Fibroblast of lung (primary cell): ENCODE measurements around the gene RPL35A. TPM values are rescaled to one million over a fixed set of nuclear protein-coding genes. Genes with fewer than 3 reads are reported as not detected.

Experiments
- DNase-seq, 2 donors: peaks; one replicate each; pipeline versions ENCODE4 v3.0.0 to v3.0.0-alpha.2; 2010; ENCODE audit warnings: low read depth in 2 of 2
- H2AFZ ChIP-seq: 2 replicates; pipeline ENCODE4 v1.5.1; 2012; ENCODE audit warnings: low read length, control low read depth, inconsistent platforms
- H3K27ac ChIP-seq: 2 replicates; pipeline ENCODE4 v1.5.1; 2011; ENCODE audit warnings: low read length, control low read depth; ENCODE audit not compliant: insufficient read depth
- H3K27me3 ChIP-seq: 2 replicates; pipeline ENCODE4 v1.5.1; 2011; ENCODE audit warnings: mild to moderate bottlenecking, low read length; ENCODE audit not compliant: control insufficient read depth, insufficient read depth
- H3K36me3 ChIP-seq: 2 replicates; pipeline ENCODE4 v1.5.1; 2011; ENCODE audit warnings: low read length; ENCODE audit not compliant: control insufficient read depth, insufficient read depth
- H3K4me1 ChIP-seq: 2 replicates; pipeline ENCODE4 v1.5.1; 2011; ENCODE audit warnings: low read length; ENCODE audit not compliant: control insufficient read depth, insufficient read depth; ENCODE audit errors: extremely low read depth
- H3K4me2 ChIP-seq: 2 replicates; pipeline ENCODE4 v1.5.1; 2011; ENCODE audit warnings: low read length, control low read depth; ENCODE audit not compliant: insufficient read depth; ENCODE audit errors: extremely low read depth
- H3K4me3 ChIP-seq, 4 experiments: fragments of 200-600 bp in 1 of 4; sonication (generic) in 1 of 4; replicated peaks in 1 of 4; 2 replicates each; pipeline ENCODE4 v1.5.1; 2011 to 2016; ENCODE audit warnings: low read length in 4 of 4, low read depth in 3 of 4, mild to moderate bottlenecking in 3 of 4, control low read depth in 2 of 4, inconsistent platforms in 1 of 4, mixed read lengths in 1 of 4; ENCODE audit not compliant: insufficient read depth in 1 of 4; ENCODE audit errors: control extremely low read depth in 1 of 4
- H3K79me2 ChIP-seq: 2 replicates; pipeline ENCODE4 v1.5.1; 2012; ENCODE audit warnings: mild to moderate bottlenecking, low read length, inconsistent platforms; ENCODE audit not compliant: control insufficient read depth, insufficient read depth
- H3K9ac ChIP-seq: 2 replicates; pipeline ENCODE4 v1.5.1; 2011; ENCODE audit warnings: mild to moderate bottlenecking, low read length, control low read depth; ENCODE audit not compliant: insufficient read depth
- H3K9me3 ChIP-seq: 2 replicates; pipeline ENCODE4 v1.5.1; 2012; ENCODE audit warnings: low read depth, low read length; ENCODE audit not compliant: control insufficient read depth, insufficient read depth
- H4K20me1 ChIP-seq: 2 replicates; pipeline ENCODE4 v1.5.1; 2011; ENCODE audit warnings: low read length; ENCODE audit not compliant: control insufficient read depth, insufficient read depth; ENCODE audit errors: extremely low read depth
- CTCF ChIP-seq, 2 donors: IDR thresholded peaks in 1 of 2; conservative IDR thresholded peaks in 1 of 2; 1 replicate in 1 of 2; 2 replicates in 1 of 2; pipeline ENCODE4 v1.5.1; 2011 to 2012; ENCODE audit warnings: low read length in 2 of 2, control low read depth in 1 of 2, inconsistent platforms in 1 of 2, low read depth in 1 of 2, mild to moderate bottlenecking in 1 of 2
- EZH2 ChIP-seq: IDR thresholded peaks from 2 replicates; pipeline ENCODE4 v1.5.1; 2012; ENCODE audit warnings: low read length, control low read depth, mild to moderate bottlenecking; ENCODE audit errors: missing control alignments
- polyA plus RNA-seq, 2 donors: library from polyadenylated mRNA; depleted of rRNA in 1 of 2; stranded (reverse) in 1 of 2; unstranded in 1 of 2; fragments of >200 nt; gene quantifications; 2 replicates each; pipeline ENCODE4 v1.2.1, GENCODE V29; 2011 to 2012; ENCODE audit warnings: missing spikeins in 1 of 2
- total RNA-seq: library from RNA; depleted of rRNA; stranded (reverse); fragments of >200 nt; gene quantifications from 2 replicates; pipeline ENCODE4 v1.2.1, GENCODE V29; 2014

Gene RPL35A
- total and polyA plus RNA-seq, 2 donors (not counting 1 experiment from before 2014, with no cell fraction given), result 535 to 937 TPM

- H3K79me2 ChIP-seq, result no peaks in the 10 kb centered on the region
- no peaks in the 10 kb centered on the region for H3K4me1 ChIP-seq
- H3K4me3 ChIP-seq, result no peak overlapping the region
- no peaks in the 10 kb centered on the region for H3K9me3 ChIP-seq
- no peak overlapping the region for H2AFZ ChIP-seq
- no peaks in the 10 kb centered on the region for H3K27me3 ChIP-seq
- no peak overlapping the region for H3K9ac ChIP-seq
- no peaks in the 10 kb centered on the region for H3K36me3 ChIP-seq
- no peak overlapping the region for H3K27ac ChIP-seq
- no peaks in the 10 kb centered on the region for H4K20me1 ChIP-seq
- H3K4me2 ChIP-seq, result no peak overlapping the region
- DNase-seq, result no peak
- TF ChIP-seq CTCF (conservative IDR thresholded peaks at IDR 0.05 in 1 of 2, IDR thresholded peaks at IDR 0.05 in 1 of 2; ENCODE audit: low read depth in 1 of 2, low read length in 2 of 2) (no peak), EZH2 (no peak)
Measured at GRCh38 chr3:197996855-197997254, 46.9 kb downstream of the RPL35A start.

DNA sequence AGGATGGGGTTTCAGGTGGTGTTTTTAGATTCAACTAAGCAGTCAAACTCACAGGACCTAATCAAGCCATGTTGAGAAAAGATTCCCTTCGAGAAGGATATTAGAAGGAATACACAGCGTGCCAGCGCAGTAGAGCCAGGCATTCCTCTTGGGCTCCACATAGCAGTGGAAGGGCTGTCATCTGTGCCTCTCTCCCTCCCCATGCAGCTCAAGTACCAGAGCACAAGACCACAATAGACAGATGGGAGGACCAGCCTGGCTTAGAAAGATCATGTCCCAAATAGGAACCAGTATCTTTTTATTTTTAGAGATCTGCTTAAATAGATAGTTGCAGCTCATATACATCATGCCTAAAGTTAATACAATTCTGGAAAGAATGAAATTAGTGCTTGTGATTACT is 47.9 kb downstream of the RPL35A start:
- Histone ChIP-seq H3K9ac (no peak overlapping the region), H2AFZ (no peak overlapping the region), H3K4me2 (no peak overlapping the region), H3K4me3 (no peak overlapping the region), H3K4me1 (no peaks in the 10 kb centered on the region), H3K27ac (no peak overlapping the region), H3K79me2 (no peaks in the 10 kb centered on the region), H4K20me1 (no peaks in the 10 kb centered on the region), H3K9me3 (no peaks in the 10 kb centered on the region), H3K36me3 (no peaks in the 10 kb centered on the region), H3K27me3 (no peaks in the 10 kb centered on the region)
- TF ChIP-seq EZH2 (no peak), CTCF (conservative IDR thresholded peaks at IDR 0.05 in 1 of 2, IDR thresholded peaks at IDR 0.05 in 1 of 2; ENCODE audit: low read depth in 1 of 2, low read length in 2 of 2) (no peak)
- no peak for DNase-seq

Other genes starting within 250 kb of the RPL35A start
- 7.7 and 13.0 TPM in 2 replicates for gene RUBCN, start 213.3 kb upstream of the RPL35A start, total RNA-seq
- gene RUBCN, start 213.3 kb upstream of the RPL35A start, polyA plus RNA-seq, result 15.2 and 22.3 TPM in 2 replicates
- gene FYTTD1, start 200.3 kb upstream of the RPL35A start, total RNA-seq, result 32.6 and 44.3 TPM in 2 replicates
- gene FYTTD1, start 200.3 kb upstream of the RPL35A start, polyA plus RNA-seq, result 38.9 and 63.4 TPM in 2 replicates
- gene LRCH3, start 158.9 kb upstream of the RPL35A start, total RNA-seq, result 57.5 and 87.2 TPM in 2 replicates
- 42.9 and 70.9 TPM in 2 replicates for gene LRCH3, start 158.9 kb upstream of the RPL35A start, polyA plus RNA-seq
- 5.9 and 7.1 TPM in 2 replicates for gene LMLN, start 10.0 kb downstream of the RPL35A start, total RNA-seq
- gene LMLN, start 10.0 kb downstream of the RPL35A start, polyA plus RNA-seq, result 5.0 and 6.6 TPM in 2 replicates